Stimulated activated CD8-positive, alpha-beta memory T cell treated with anti-CD3 and anti-CD28 coated beads, Interleukin-7, amount 100 ng/mL, for 48 hours (primary cell): ENCODE results near the gene MEF2C.

ENCODE experiments used
- DNase-seq, 2 donors: peaks; one replicate each; pipeline ENCODE4 v3.0.0-alpha.2; 2020; ENCODE audit warnings: low read depth in 1 of 2; ENCODE audit errors: extremely low read depth in 1 of 2

The MEF2C gene

GRCh38 chr5:88693071-88693932 lies 189.7 kb downstream of the MEF2C start:
- DNase-seq = no peak

- DNase-seq = no peak
Measured at GRCh38 chr5:88691945-88692868, 190.8 kb downstream of the MEF2C start.

DNA sequence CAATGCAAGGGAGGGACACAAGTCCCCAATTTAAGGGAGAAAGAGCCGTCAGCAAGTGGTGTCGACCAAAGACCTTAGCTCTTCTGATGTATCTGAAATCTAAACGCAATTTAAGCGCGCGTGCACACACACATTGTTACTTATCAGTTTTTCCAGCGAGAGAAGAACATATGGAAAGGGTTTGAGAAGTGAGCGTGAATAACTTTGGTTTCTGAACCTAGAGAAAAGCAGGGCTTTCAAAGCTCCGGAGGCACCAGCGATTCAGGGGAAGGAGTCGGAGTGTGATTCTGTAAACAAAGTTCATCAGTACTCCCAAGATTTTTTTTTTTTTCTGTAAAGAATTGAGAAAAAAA lies 191.8 kb downstream of the MEF2C start:
- no peak for DNase-seq

- DNase-seq = peak; percentile 28 to 45
Measured at GRCh38 chr5:88690409-88691229, 192.4 kb downstream of the MEF2C start.

- no peak for DNase-seq
Measured at GRCh38 chr5:88689668-88690408, 193.1 kb downstream of the MEF2C start.

- DNase-seq = no peak
Measured at GRCh38 chr5:88688984-88689667, 193.9 kb downstream of the MEF2C start.

DNA sequence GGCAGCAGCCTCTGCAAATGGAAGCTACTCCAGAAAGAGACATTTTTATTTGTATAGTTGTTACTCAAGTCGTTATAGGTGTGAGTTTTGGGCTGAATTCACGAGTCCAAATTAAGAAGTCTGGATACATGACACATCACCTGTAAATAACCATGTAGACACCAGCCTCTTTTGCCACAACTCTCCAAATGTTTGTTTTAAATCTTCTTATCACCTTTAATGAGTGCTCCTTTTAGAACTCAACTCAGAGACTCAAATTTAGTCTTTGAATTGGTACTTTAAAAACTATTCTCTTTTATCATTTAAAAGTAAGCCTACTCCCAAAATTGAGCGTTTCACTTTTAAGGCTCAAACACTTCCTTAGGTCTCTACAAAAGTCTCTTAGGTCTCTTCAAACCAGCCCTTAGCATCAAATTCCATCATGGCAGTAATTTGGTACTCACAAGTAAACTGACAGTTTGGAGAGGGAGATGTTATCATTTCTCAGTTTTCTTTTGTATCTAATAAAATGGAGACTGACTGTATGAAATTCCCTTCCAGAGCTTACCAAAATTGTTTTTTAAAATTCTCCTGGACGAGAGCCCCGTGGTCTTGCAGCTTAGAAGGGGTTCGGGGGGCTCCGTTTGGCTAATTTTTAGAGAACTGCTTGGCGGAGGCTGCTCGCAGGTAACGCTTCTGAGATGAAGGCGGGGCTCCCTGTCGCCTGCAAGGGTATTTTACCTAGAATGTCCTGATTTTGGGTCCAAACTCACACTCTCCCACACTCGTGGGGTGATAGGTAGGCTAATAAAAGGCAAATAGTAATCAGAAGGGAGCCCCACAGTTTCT lies 194.6 kb downstream of the MEF2C start:
- no peak for DNase-seq

GRCh38 chr5:88687373-88687911 lies 195.5 kb downstream of the MEF2C start:
- DNase-seq = no peak

- no peak for DNase-seq
Measured at GRCh38 chr5:88686726-88687125, 196.3 kb downstream of the MEF2C start.

DNA sequence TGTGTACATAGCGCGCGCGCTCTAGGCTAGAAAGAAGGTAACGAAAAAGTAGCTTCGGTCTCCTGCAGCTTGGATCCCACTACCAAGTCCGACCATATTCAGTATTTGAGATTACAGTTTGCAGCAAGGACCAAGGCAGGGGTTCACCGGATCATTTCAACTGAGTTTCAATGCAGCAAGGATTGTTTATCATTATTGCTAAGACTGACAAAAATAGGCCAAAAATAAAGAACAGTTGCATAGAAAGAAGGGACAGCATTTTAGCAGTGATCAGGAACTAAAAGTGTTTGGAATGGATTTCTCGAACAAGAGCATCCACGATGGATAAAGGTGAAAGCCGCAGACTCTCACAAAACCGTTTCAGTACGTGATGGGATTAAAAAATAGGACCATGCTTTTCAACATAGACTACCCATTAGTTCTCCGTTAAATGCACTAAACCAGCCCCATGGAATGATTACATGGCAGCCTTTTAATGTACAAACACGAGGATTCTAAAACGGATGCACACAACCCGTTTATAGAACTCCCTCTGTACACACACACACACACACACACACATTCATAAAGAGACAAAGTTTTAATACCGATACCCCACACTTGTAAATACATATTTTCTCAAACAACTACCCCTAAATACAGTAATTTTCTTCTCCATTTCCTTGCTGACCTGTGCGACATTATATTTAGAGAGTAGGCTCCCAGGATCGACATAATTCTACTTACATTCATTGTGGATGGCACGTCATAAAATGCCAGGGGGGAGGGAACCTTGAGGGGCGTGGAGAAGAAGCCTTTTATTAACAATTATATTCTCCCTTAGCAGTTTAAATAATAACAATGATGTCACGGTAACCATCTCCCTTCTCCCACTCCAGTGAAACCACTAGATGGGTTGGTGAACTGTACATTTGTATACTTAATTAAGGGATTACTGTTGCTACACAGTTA lies 197.1 kb downstream of the MEF2C start:
- no peak for DNase-seq

DNA sequence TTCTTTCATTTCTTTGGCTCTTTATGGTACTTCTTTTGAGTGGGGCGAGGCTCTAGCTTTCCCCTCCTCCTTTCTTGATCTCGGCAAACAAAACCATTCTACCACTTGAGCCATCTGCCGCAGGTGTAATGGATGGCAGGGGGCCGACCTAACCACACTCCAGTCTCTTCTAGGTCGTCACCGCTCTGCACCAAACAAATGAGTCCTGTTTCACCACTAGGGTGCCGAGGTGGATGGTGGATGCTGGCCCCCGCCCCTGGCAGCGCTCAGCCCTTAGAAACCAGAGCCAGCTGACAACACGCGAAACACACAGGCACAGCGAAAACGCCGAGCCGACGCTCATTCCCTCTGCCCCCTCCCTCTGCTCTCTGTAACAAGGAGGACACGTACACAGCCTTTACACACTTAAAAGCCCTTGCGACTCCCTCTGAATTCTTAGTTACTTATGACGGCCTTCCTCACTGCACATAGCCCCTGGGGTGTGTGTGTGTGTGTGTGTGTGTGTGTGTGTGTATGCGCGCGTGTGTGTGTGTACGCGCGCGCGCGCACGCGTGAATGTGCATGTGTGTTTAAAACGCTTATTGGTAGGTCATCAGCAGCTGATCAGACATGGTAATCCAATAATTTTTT lies 199.4 kb downstream of the MEF2C start:
- DNase-seq = no peak

DNA sequence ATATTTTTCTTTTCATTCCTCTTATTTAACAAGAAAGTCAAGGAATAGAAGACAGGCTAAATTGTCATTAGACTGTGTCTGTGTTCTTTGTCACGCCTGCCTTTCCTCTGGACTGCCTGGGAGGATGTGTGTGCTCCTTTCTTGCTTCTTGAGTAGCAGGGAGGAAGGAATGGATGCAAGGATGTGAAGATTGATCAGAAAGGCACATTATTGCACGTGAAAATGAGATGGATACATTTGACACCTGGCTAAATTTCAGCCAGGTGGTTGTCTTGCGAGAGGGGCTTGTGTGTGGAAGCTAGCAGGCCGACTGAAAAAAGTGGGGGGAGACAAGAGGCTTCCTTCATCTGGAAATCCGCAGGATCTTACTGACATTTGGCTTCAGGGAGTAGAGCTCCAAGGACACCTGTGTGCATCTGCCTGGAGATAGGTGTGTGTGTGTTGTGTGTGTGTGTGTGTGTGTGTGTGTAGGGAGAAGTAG lies 200.1 kb downstream of the MEF2C start:
- DNase-seq = no peak

DNA sequence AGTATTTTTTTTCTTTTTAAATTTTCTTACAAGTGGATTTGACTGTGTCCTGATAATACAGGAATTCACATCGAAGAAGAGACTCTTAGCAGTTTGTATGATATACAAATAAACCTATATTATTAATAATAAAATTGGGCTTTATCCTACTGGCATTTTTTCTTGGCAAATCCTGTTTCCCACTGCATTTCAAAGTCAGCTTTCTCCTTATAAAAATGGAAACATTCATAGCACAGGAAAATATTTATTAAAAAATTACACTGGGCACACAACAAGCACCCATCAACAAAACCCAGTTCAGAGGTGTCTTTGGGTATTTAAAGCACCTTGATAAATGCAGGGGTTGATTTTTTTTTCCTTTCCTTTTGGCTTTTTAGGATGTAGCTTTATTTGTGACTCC lies 200.9 kb downstream of the MEF2C start:
- no peak for DNase-seq

DNA sequence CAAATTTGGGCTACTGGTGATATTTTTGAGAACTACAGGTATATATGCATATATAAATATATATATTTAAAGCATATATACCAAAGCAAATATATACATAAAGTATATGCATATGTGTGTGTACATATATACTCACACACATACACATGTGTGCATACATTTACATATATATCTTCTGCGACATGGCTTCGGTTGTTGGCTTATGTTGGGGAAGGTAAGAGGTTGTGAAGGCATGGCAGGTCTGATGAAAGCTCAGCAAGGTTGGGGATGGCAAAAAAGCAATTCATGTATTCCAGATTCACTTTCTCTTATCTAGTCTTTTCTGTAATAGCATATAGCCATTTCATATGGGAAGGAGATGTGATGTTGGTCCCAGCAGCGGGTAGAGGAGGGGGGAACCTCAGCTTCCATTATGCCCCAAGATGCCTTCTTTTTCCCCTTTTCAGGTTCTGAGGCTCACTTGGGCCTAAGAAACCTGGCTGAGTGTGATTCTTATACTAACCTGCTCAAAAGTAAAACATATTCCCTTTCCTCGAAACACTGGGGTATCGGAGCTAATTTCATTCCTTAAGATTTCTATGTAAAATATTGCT lies 201.7 kb downstream of the MEF2C start:
- no peak for DNase-seq

DNA sequence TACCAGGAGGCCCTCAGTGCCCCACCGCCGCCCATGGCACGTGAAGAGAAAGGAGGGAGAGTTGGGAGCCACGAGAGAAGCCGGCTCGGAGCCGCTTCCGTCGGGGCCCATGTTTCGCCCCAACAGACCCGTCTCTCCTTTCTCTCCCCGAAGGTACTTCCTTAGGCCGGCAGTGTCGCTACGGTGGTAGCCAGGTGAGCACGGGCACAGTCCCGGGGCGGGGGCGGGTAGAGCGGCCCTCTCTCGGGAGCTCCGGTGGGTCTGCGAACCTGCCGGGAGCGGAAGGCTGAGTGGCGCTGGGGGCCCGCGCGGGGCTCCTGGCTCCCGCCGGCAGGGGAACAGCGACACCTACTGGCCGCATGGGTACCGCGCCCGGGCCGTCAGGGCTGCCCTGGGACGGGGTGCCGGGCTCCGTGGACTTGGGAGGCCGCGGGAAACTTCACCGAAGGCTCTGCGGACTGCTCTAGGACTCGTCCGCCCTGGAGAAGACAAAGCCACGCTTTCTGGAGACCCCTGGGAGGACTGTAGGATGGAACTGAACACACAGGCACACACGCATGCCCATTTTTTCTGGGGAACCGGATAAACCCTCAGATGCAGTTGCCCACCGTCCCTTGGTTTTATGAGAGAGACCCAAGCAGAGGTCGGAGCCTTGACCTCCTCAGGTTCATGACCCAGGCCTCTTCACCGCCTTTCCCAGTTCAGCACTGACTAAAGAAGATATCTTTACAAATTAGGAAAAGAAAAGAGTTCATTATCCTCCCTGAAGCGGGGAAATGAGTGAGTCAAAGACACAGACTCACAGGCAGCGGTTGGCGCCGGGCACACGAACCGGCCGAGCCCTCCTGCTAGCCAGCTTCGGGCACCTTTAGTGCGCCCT lies 202.5 kb downstream of the MEF2C start:
- DNase-seq = peak; percentile 32 to 61

DNA sequence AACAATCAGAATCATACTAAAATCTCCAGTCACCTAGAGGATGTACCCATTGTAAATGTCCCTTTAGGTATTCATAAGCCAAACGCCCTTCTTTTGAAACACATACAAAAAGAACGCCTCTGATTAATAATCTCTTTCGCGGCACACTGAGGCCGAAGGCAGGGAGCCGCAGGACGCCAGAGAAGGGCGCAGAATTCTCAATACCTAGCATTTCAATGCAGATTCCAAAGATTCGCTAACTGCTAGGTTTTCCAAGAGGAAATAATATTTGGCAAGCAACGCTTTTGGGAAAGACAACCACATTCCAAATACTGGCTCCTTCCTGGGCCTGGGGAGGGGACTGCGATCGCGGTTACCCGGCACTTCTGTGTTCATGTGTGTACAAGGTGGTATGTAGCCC lies 203.3 kb downstream of the MEF2C start:
- DNase-seq = no peak
